Liver (tissue), 9 donors: ENCODE data around the gene ZNF687. TPM values are rescaled to one million over a fixed set of nuclear protein-coding genes. Genes with fewer than 3 reads are reported as not detected.
A peak's percentile ranks its signal among the peaks of the same experiment; 100 is the strongest.

Experiments used
- DNase-seq: peaks from one replicate; pipeline ENCODE4 v3.0.0-alpha.2; 2017; ENCODE audit warnings: low spot score
- H3K27ac ChIP-seq, 2 donors: one replicate each; pipeline ENCODE4 v1.7.0; 2013; ENCODE audit warnings: inconsistent platforms in 2 of 2, low read length in 2 of 2, control low read depth in 1 of 2, low read depth in 1 of 2, mild to moderate bottlenecking in 1 of 2
- H3K27me3 ChIP-seq, 4 donors: one replicate each; pipeline versions ENCODE4 v1.6.1 to v1.7.0; 2013; ENCODE audit warnings: low read length in 3 of 4, inconsistent platforms in 1 of 4, mild to moderate bottlenecking in 1 of 4, moderate library complexity in 1 of 4; ENCODE audit not compliant: control insufficient read depth in 4 of 4, insufficient read depth in 4 of 4
- H3K36me3 ChIP-seq, 4 donors: one replicate each; pipeline versions ENCODE4 v1.6.1 to v1.7.0; 2013; ENCODE audit warnings: low read length in 3 of 4, mild to moderate bottlenecking in 3 of 4, low read depth in 1 of 4, moderate library complexity in 1 of 4; ENCODE audit not compliant: control insufficient read depth in 4 of 4, insufficient read depth in 3 of 4
- H3K4me1 ChIP-seq, 4 donors: one replicate each; pipeline versions ENCODE4 v1.6.1 to v1.7.0; 2013; ENCODE audit warnings: low read length in 3 of 4, mild to moderate bottlenecking in 3 of 4, moderate library complexity in 1 of 4; ENCODE audit not compliant: control insufficient read depth in 4 of 4, insufficient read depth in 4 of 4
- H3K4me3 ChIP-seq, 3 donors: one replicate each; pipeline versions ENCODE4 v1.6.1 to v1.7.0; 2013; ENCODE audit warnings: low read length in 3 of 3, control low read depth in 1 of 3, low read depth in 1 of 3, mild to moderate bottlenecking in 1 of 3
- H3K9ac ChIP-seq, 2 donors: one replicate each; pipeline ENCODE4 v1.7.0; 2013; ENCODE audit warnings: low read length in 2 of 2, mild to moderate bottlenecking in 2 of 2, moderate library complexity in 2 of 2, control low read depth in 1 of 2, low read depth in 1 of 2
- H3K9me3 ChIP-seq, 4 donors: one replicate each; pipeline versions ENCODE4 v1.6.1 to v1.7.0; 2013; ENCODE audit warnings: low read length in 3 of 4; ENCODE audit not compliant: control insufficient read depth in 4 of 4
- EGR1 ChIP-seq, 2 donors: IDR thresholded peaks; 2 replicates each; pipeline ENCODE4 v1.6.1; 2016 to 2018; ENCODE audit warnings: antibody characterized with exemption in 2 of 2, low read depth in 2 of 2
- FOXA1 ChIP-seq: IDR thresholded peaks from 2 replicates; pipeline ENCODE4 v1.6.1; 2016; ENCODE audit warnings: antibody characterized with exemption
- FOXA2 ChIP-seq: IDR thresholded peaks from 2 replicates; pipeline ENCODE4 v1.6.1; 2016; ENCODE audit warnings: antibody characterized with exemption
- GABPA ChIP-seq, 2 donors: IDR thresholded peaks in 1 of 2; conservative IDR thresholded peaks in 1 of 2; 2 replicates each; pipeline ENCODE4 v1.6.1; 2016; ENCODE audit warnings: antibody characterized with exemption in 2 of 2, mild to moderate bottlenecking in 1 of 2, moderate library complexity in 1 of 2
- HNF4A ChIP-seq, 2 donors: conservative IDR thresholded peaks; 2 replicates each; pipeline ENCODE4 v1.6.1; 2016; ENCODE audit warnings: antibody characterized with exemption in 2 of 2, mild to moderate bottlenecking in 2 of 2
- HNF4G ChIP-seq: IDR thresholded peaks from 2 replicates; pipeline ENCODE4 v1.6.1; 2016; ENCODE audit warnings: antibody characterized with exemption
- JUND ChIP-seq, 2 donors: IDR thresholded peaks; 2 replicates each; pipeline ENCODE4 v1.6.1; 2016; ENCODE audit warnings: antibody characterized with exemption in 2 of 2
- NR2F2 ChIP-seq: IDR thresholded peaks from 2 replicates; pipeline ENCODE4 v1.6.1; 2016; ENCODE audit warnings: antibody characterized with exemption
- RAD21 ChIP-seq, 2 donors: IDR thresholded peaks; 2 replicates each; pipeline ENCODE4 v1.6.1; 2016; ENCODE audit warnings: antibody characterized with exemption in 2 of 2, mild to moderate bottlenecking in 2 of 2
- RXRA ChIP-seq, 2 donors: IDR thresholded peaks; 2 replicates each; pipeline ENCODE4 v1.6.1; 2017 to 2018; ENCODE audit warnings: antibody characterized with exemption in 2 of 2, mild to moderate bottlenecking in 1 of 2
- SP1 ChIP-seq: IDR thresholded peaks from 2 replicates; pipeline ENCODE4 v1.6.1; 2018; ENCODE audit warnings: antibody characterized with exemption, mild to moderate bottlenecking
- TAF1 ChIP-seq: conservative IDR thresholded peaks from 2 replicates; pipeline ENCODE4 v1.6.1; 2016; ENCODE audit warnings: antibody characterized with exemption, mild to moderate bottlenecking
- YY1 ChIP-seq: IDR thresholded peaks from 2 replicates; pipeline ENCODE4 v1.6.1; 2016; ENCODE audit warnings: antibody characterized with exemption, mild to moderate bottlenecking
- WGBS: extraction: QIAGEN DNeasy Blood & Tissue Kit; methylation state at CpG from one replicate; pipeline ENCODE4 v1.1.7; 2013; 5-methylcytosine and 5-hydroxymethylcytosine counted together
- polyA plus RNA-seq, 2 donors: library from polyadenylated mRNA; stranded (reverse) in 1 of 2; unstranded in 1 of 2; fragments of 200-250 nt in 1 of 2; fragments of >200 nt in 1 of 2; fragmentation: Nextera tagmentation in 1 of 2; extraction: Ambion mirVana in 1 of 2; gene quantifications; one replicate each; pipeline versions ENCODE4 v1.2.1 to v1.2.3, GENCODE V29; 2013 to 2015
- total RNA-seq, 2 donors: library from RNA; depleted of rRNA; stranded (reverse); fragments of >200 nt; gene quantifications; one replicate each; pipeline ENCODE4 v1.2.3, GENCODE V29; 2014
- TF ChIP-seq, protein P1 (sequence below): IDR thresholded peaks from 2 replicates; pipeline ENCODE4 v1.6.1; 2016; ENCODE audit warnings: antibody characterized with exemption, mild to moderate bottlenecking
- TF ChIP-seq, protein P2 (sequence below): fragments of 150-350 bp; IDR thresholded peaks from 2 replicates; pipeline ENCODE4 v1.5.1; 2017; ENCODE audit warnings: improper control_type of control experiment, low read depth, low read length; ENCODE audit not compliant: missing input control
- TF ChIP-seq, protein P3 (sequence below): IDR thresholded peaks from 2 replicates; pipeline ENCODE4 v1.6.1; 2016; ENCODE audit warnings: antibody characterized with exemption
- TF ChIP-seq, protein P4 (sequence below): IDR thresholded peaks from 2 replicates; pipeline ENCODE4 v1.6.1; 2016; ENCODE audit warnings: antibody characterized with exemption
- TF ChIP-seq, protein P5 (sequence below): IDR thresholded peaks from 2 replicates; pipeline ENCODE4 v1.6.1; 2016; ENCODE audit warnings: antibody characterized with exemption
- donor health status: healthy.
- donor health status: healthy.
- donor health status: healthy.
- donor health status: healthy.
- donor health status: healthy.

The ZNF687 gene
- total and polyA plus RNA-seq, 4 donors, result 2.7 to 9.7 (median 7.9) TPM

DNA sequence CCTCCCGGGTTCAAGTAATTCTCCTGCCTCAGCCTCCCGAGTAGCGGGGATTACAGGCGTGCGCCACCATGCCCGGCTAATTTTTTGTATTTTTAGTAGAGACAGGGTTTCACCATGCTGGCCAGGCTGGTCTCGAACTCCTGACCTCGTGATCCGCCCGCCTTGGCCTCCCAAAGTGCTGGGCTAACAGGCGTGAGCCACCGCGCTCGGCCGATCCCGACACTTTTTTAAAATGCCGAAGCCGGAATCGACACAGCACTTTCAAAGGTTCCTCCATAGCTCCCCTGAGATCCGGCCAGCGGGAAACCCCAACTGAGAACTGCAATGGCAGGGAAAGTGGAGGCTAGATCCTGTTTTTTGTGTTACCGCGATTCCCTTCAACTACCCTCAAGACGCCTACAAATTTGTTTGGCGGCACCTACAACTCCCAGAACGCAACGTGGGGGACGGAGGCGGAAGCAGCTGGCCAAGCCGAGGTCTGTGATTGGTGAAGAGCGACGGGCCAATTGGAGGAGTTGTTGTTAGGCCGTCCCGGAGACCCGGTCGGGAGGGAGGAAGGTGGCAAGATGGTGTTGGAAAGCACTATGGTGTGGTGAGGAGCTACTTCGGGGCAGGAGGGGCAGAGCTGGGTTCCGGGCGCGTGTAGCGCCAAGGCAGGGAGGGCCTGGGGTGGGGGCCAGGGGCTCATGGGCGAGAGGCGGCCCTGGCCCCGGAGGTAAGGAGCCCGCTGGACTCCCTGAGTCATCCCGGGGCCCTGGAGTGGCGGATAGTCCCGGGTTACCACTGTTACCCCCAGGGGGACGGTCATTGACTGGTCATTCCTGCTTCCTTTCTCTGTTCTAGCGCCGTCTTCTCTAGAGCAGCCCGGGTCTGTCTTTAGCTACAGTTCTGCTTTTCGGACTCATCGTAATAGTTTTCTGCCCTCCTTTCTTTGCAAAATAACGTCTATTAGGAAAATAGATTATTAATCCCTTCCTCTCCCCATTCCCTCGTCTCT is 27.6 kb upstream of the ZNF687 start, which contains the start of gene PSMD4 (continued):
- TF ChIP-seq, protein P1, sequence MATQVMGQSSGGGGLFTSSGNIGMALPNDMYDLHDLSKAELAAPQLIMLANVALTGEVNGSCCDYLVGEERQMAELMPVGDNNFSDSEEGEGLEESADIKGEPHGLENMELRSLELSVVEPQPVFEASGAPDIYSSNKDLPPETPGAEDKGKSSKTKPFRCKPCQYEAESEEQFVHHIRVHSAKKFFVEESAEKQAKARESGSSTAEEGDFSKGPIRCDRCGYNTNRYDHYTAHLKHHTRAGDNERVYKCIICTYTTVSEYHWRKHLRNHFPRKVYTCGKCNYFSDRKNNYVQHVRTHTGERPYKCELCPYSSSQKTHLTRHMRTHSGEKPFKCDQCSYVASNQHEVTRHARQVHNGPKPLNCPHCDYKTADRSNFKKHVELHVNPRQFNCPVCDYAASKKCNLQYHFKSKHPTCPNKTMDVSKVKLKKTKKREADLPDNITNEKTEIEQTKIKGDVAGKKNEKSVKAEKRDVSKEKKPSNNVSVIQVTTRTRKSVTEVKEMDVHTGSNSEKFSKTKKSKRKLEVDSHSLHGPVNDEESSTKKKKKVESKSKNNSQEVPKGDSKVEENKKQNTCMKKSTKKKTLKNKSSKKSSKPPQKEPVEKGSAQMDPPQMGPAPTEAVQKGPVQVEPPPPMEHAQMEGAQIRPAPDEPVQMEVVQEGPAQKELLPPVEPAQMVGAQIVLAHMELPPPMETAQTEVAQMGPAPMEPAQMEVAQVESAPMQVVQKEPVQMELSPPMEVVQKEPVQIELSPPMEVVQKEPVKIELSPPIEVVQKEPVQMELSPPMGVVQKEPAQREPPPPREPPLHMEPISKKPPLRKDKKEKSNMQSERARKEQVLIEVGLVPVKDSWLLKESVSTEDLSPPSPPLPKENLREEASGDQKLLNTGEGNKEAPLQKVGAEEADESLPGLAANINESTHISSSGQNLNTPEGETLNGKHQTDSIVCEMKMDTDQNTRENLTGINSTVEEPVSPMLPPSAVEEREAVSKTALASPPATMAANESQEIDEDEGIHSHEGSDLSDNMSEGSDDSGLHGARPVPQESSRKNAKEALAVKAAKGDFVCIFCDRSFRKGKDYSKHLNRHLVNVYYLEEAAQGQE, result peak; percentile 60
- TF ChIP-seq YY1, result peak; percentile 95
- TF ChIP-seq SP1, result peak; percentile 94

DNA sequence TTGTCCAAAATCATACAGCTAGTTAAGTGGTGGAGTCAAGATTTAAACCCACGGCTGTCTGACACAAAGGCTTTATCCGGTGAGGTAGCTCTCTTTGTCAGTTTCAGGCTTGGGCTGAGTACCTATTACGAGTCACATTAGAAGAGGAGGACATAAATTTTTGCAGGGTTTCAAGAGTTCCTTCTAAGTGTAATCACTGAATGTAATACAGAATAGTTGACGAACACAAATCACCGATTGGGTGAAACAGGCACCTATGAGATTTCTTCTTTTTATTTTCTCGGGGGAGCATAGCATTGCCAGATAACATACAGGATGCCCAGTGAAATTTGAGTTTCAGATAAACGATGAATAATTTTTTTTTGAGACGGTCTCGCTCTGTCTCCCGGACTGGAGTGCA is 26.7 kb upstream of the ZNF687 start:
- WGBS, result 33% methylated on average over 10 of the region's 10 CpGs
- H3K9me3 ChIP-seq, result no peaks in the 10 kb centered on the region
- DNase-seq, result no peak
- no peaks in the 10 kb centered on the region for H3K36me3 ChIP-seq
- no peaks in the 10 kb centered on the region for H3K27me3 ChIP-seq
- peak overlapping the region; percentile 77 to 84 (median 82) for H3K4me3 ChIP-seq
- H3K9ac ChIP-seq, result peak overlapping the region; percentile 48 to 94
- H3K4me1 ChIP-seq, result peaks cover 3 to 15% (median 9%) of the 10 kb centered on the region in 4 donors
- TF ChIP-seq, protein P1, result no peak
- no peak for TF ChIP-seq HNF4G
- TF ChIP-seq EGR1 (IDR thresholded peaks at IDR 0.05; ENCODE audit: low read depth in 2 of 2), result no peak
- no peak for TF ChIP-seq JUND (IDR thresholded peaks at IDR 0.05)
- TF ChIP-seq SP1, result no peak
- TF ChIP-seq, protein P2, sequence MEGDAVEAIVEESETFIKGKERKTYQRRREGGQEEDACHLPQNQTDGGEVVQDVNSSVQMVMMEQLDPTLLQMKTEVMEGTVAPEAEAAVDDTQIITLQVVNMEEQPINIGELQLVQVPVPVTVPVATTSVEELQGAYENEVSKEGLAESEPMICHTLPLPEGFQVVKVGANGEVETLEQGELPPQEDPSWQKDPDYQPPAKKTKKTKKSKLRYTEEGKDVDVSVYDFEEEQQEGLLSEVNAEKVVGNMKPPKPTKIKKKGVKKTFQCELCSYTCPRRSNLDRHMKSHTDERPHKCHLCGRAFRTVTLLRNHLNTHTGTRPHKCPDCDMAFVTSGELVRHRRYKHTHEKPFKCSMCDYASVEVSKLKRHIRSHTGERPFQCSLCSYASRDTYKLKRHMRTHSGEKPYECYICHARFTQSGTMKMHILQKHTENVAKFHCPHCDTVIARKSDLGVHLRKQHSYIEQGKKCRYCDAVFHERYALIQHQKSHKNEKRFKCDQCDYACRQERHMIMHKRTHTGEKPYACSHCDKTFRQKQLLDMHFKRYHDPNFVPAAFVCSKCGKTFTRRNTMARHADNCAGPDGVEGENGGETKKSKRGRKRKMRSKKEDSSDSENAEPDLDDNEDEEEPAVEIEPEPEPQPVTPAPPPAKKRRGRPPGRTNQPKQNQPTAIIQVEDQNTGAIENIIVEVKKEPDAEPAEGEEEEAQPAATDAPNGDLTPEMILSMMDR, result no peak
- TF ChIP-seq, protein P3, sequence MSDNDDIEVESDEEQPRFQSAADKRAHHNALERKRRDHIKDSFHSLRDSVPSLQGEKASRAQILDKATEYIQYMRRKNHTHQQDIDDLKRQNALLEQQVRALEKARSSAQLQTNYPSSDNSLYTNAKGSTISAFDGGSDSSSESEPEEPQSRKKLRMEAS, result no peak
- TF ChIP-seq TAF1, result no peak
- TF ChIP-seq, protein P4, sequence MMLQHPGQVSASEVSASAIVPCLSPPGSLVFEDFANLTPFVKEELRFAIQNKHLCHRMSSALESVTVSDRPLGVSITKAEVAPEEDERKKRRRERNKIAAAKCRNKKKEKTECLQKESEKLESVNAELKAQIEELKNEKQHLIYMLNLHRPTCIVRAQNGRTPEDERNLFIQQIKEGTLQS, result no peak
- TF ChIP-seq RXRA (IDR thresholded peaks at IDR 0.05), result no peak
- TF ChIP-seq FOXA1, result no peak
- no peak for TF ChIP-seq YY1
- TF ChIP-seq, protein P5, sequence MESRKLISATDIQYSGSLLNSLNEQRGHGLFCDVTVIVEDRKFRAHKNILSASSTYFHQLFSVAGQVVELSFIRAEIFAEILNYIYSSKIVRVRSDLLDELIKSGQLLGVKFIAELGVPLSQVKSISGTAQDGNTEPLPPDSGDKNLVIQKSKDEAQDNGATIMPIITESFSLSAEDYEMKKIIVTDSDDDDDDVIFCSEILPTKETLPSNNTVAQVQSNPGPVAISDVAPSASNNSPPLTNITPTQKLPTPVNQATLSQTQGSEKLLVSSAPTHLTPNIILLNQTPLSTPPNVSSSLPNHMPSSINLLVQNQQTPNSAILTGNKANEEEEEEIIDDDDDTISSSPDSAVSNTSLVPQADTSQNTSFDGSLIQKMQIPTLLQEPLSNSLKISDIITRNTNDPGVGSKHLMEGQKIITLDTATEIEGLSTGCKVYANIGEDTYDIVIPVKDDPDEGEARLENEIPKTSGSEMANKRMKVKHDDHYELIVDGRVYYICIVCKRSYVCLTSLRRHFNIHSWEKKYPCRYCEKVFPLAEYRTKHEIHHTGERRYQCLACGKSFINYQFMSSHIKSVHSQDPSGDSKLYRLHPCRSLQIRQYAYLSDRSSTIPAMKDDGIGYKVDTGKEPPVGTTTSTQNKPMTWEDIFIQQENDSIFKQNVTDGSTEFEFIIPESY, result no peak
- no peak for TF ChIP-seq RAD21 (IDR thresholded peaks at IDR 0.05)
- TF ChIP-seq FOXA2, result no peak
- no peak for TF ChIP-seq GABPA (IDR thresholded peaks at IDR 0.05 in 1 of 2, conservative IDR thresholded peaks at IDR 0.05 in 1 of 2)
- no peak for TF ChIP-seq NR2F2
- TF ChIP-seq HNF4A (conservative IDR thresholded peaks at IDR 0.05), result no peak
- H3K27ac ChIP-seq, result peak overlapping the region; percentile 83
